OCI-LY7 (cell line): ENCODE results near the gene LRRC40. TPM values are rescaled to one million over a fixed set of nuclear protein-coding genes. Genes with fewer than 3 reads are reported as not detected.

Experiments used
- BruUV-seq: library from RNA; stranded (reverse); fragments of 400-500 nt; replicated peaks from 2 replicates; lab custom pipeline; 2021; lab: Mats Ljungman, UMichigan
- CTCF ChIA-PET: fragments of 300-600 bp; sonication (Branson Sonifier 250); formaldehyde crosslinking; loops from one replicate; lab custom pipeline; 2022; ENCODE audit warnings: antibody characterized with exemption; ENCODE audit not compliant: unreplicated experiment; lab: Charles Lee
- POLR2A ChIA-PET: fragments of 300-600 bp; sonication (Branson Sonifier 250); formaldehyde crosslinking; loops from one replicate; lab custom pipeline; 2022; ENCODE audit warnings: antibody characterized with exemption; lab: Charles Lee
- DNase-seq: peaks from one replicate; pipeline ENCODE4 v3.0.0-alpha.2; 2015; ENCODE audit warnings: low spot score
- H2AFZ ChIP-seq: fragments of 200-600 bp; sonication (generic), shearing (Covaris generic); 2 replicates; pipeline ENCODE4 v1.6.1; 2014; ENCODE audit warnings: mild to moderate bottlenecking, antibody characterized with exemption, low read length, moderate library complexity
- H3K27ac ChIP-seq: fragments of 200-600 bp; sonication (generic); 2 replicates; pipeline ENCODE4 v1.5.1; 2014; ENCODE audit warnings: mixed run types, low read depth, mild to moderate bottlenecking, moderate library complexity, low read length, inconsistent platforms; ENCODE audit not compliant: poor library complexity, severe bottlenecking
- H3K36me3 ChIP-seq: fragments of 200-600 bp; sonication (generic); 2 replicates; pipeline ENCODE4 v1.6.1; 2014; ENCODE audit warnings: mild to moderate bottlenecking, antibody characterized with exemption, low read length, moderate library complexity, mixed read lengths; ENCODE audit not compliant: insufficient read depth
- H3K4me1 ChIP-seq: fragments of 200-600 bp; sonication (generic); 2 replicates; pipeline ENCODE4 v1.5.1; 2014; ENCODE audit warnings: mild to moderate bottlenecking, low read length; ENCODE audit not compliant: insufficient read depth, poor library complexity, severe bottlenecking
- H3K4me2 ChIP-seq: fragments of 200-600 bp; sonication (generic); 2 replicates; pipeline ENCODE4 v1.6.1; 2014; ENCODE audit warnings: mild to moderate bottlenecking, low read length
- H3K4me3 ChIP-seq: fragments of 200-600 bp; sonication (generic); 2 replicates; pipeline ENCODE4 v1.5.1; 2014; ENCODE audit warnings: mild to moderate bottlenecking, low read depth, low read length; ENCODE audit not compliant: poor library complexity, severe bottlenecking
- H3K79me2 ChIP-seq: fragments of 200-600 bp; sonication (generic); 2 replicates; pipeline ENCODE4 v1.6.1; 2016; ENCODE audit warnings: low read depth, mild to moderate bottlenecking, low read length, moderate library complexity, mixed read lengths; ENCODE audit not compliant: insufficient read depth
- H3K9me2 ChIP-seq: fragments of 200-600 bp; sonication (generic); 2 replicates; pipeline ENCODE4 v1.6.1; 2016; ENCODE audit warnings: mild to moderate bottlenecking, low read length, mixed read lengths; ENCODE audit not compliant: insufficient read depth
- H3K9me3 ChIP-seq: fragments of 200-600 bp; sonication (generic); 2 replicates; pipeline ENCODE4 v1.6.1; 2014; ENCODE audit warnings: mild to moderate bottlenecking, mixed run types, low read length, mixed read lengths
- H4K20me1 ChIP-seq: fragments of 200-600 bp; sonication (generic); 2 replicates; pipeline ENCODE4 v1.6.1; 2014; ENCODE audit warnings: mild to moderate bottlenecking, antibody characterized with exemption, low read length, moderate library complexity, mixed read lengths; ENCODE audit not compliant: insufficient read depth
- EZH2phosphoT487 ChIP-seq: fragments of 200-600 bp; sonication (generic); IDR thresholded peaks from 2 replicates; pipeline ENCODE4 v1.6.1; 2018; ENCODE audit warnings: low read depth, borderline replicate concordance, mild to moderate bottlenecking, mixed run types, antibody characterized with exemption, low read length, moderate library complexity, mixed read lengths
- intact Hi-C: fragments of 100-400 bp; cut with micrococcal nuclease; formaldehyde crosslinking; loops from one replicate; pipeline ENCODE4 v1.10.0; 2022; ENCODE audit not compliant: unreplicated experiment
- total RNA-seq, 2 experiments: library from RNA; depleted of rRNA in 1 of 2; stranded (reverse); fragments of >200 nt in 1 of 2; shearing (Covaris generic) in 1 of 2; gene quantifications; 2 replicates each; pipeline ENCODE4 v1.2.3, GENCODE V29; 2014 to 2022
- TF ChIP-seq, protein P1 (sequence below): fragments of 200-600 bp; sonication (generic); conservative IDR thresholded peaks from 2 replicates; pipeline ENCODE4 v1.5.1; 2014; ENCODE audit warnings: mild to moderate bottlenecking, antibody characterized with exemption, low read length, moderate library complexity, mixed read lengths

Gene LRRC40
- total RNA-seq, 2 experiments from 2014 or later: 20.3 to 22.0 TPM

- POLR2A ChIA-PET: no interaction called here
- Histone ChIP-seq H3K4me1 (no peaks in the 10 kb centered on the region), H3K4me2 (no peak overlapping the region), H3K27ac (no peak overlapping the region), H2AFZ (no peak overlapping the region), H3K36me3 (peaks cover 11% of the 10 kb centered on the region; the same call in 1 of the 2 replicates), H3K9me2 (no peaks in the 10 kb centered on the region), H4K20me1 (no peaks in the 10 kb centered on the region; the same call in 1 of the 2 replicates), H3K9me3 (no peaks in the 10 kb centered on the region), H3K79me2 (no peaks in the 10 kb centered on the region), H3K4me3 (no peak overlapping the region)
- intact Hi-C loops: no loop called here
- TF ChIP-seq, protein P1, sequence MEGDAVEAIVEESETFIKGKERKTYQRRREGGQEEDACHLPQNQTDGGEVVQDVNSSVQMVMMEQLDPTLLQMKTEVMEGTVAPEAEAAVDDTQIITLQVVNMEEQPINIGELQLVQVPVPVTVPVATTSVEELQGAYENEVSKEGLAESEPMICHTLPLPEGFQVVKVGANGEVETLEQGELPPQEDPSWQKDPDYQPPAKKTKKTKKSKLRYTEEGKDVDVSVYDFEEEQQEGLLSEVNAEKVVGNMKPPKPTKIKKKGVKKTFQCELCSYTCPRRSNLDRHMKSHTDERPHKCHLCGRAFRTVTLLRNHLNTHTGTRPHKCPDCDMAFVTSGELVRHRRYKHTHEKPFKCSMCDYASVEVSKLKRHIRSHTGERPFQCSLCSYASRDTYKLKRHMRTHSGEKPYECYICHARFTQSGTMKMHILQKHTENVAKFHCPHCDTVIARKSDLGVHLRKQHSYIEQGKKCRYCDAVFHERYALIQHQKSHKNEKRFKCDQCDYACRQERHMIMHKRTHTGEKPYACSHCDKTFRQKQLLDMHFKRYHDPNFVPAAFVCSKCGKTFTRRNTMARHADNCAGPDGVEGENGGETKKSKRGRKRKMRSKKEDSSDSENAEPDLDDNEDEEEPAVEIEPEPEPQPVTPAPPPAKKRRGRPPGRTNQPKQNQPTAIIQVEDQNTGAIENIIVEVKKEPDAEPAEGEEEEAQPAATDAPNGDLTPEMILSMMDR: no peak
- TF ChIP-seq EZH2phosphoT487: no peak
- BruUV-seq: no TSS peak
- no peak for DNase-seq
- CTCF ChIA-PET: no interaction called here
Observed at GRCh38 chr1:70156529-70157120, 48.8 kb downstream of the LRRC40 start.

GRCh38 chr1:70153739-70154138 is 51.6 kb downstream of the LRRC40 start:
- H3K4me1 ChIP-seq: no peaks in the 10 kb centered on the region
- no peaks in the 10 kb centered on the region; the same call in 1 of the 2 replicates for H4K20me1 ChIP-seq
- intact Hi-C loops: no loop called here
- no peak overlapping the region for H3K27ac ChIP-seq
- TF ChIP-seq EZH2phosphoT487: no peak
- TF ChIP-seq, protein P1: no peak
- no peaks in the 10 kb centered on the region for H3K9me2 ChIP-seq
- no peak for DNase-seq
- no peak overlapping the region for H3K4me3 ChIP-seq
- no peaks in the 10 kb centered on the region for H3K9me3 ChIP-seq
- BruUV-seq: no TSS peak
- no peaks in the 10 kb centered on the region for H3K79me2 ChIP-seq
- CTCF ChIA-PET: no interaction called here
- H3K36me3 ChIP-seq: peaks cover 15% of the 10 kb centered on the region; the same call in 1 of the 2 replicates
- POLR2A ChIA-PET: interaction anchor here (0.6 to 0.7 kb wide), 2 partner anchors 92 to 695 kb away, joined by 4 to 8 read pairs; no protein-coding TSS in a partner anchor
- H2AFZ ChIP-seq: no peak overlapping the region
- H3K4me2 ChIP-seq: no peak overlapping the region

DNA sequence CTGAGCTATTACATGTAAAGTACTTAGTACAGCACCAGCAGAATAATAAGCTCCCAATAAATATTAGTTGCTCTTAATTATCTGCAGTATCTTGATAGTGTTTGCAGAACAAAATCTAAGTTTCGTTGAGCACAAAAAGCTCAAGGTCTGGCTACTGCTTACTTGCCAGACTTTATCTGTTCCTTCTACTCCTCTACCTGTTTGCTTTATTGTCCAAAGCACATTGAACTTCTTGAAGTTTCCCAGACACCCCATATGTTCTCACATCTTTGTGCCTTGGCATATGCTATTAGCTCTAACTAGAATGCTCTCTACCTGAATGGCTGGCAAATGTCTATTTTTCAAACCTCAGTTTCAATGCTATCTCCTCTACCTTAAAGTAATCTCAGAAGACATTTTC is 54.9 kb downstream of the LRRC40 start:
- BruUV-seq: no TSS peak
- DNase-seq: no peak
- TF ChIP-seq, protein P1: no peak
- TF ChIP-seq EZH2phosphoT487: no peak
- intact Hi-C loops: no loop called here
- Histone ChIP-seq H3K4me3 (no peak overlapping the region), H3K9me2 (no peaks in the 10 kb centered on the region), H3K27ac (no peak overlapping the region), H2AFZ (no peak overlapping the region), H3K4me1 (no peaks in the 10 kb centered on the region), H3K79me2 (no peaks in the 10 kb centered on the region), H3K9me3 (no peaks in the 10 kb centered on the region), H3K4me2 (no peak overlapping the region), H4K20me1 (no peaks in the 10 kb centered on the region; the same call in 1 of the 2 replicates), H3K36me3 (peaks cover 20% of the 10 kb centered on the region; the same call in 1 of the 2 replicates)
- ChIA-PET POLR2A (interaction anchor here (1.1 kb wide), 1 partner anchor 9 kb away, joined by 5 read pairs; no protein-coding TSS in a partner anchor), CTCF (interaction anchor here (1.0 kb wide), 1 partner anchor 9 kb away, joined by 3 read pairs; no protein-coding TSS in a partner anchor)
